ENCODE results near the gene APBA1. TPM values are rescaled to one million over a fixed set of nuclear protein-coding genes. Genes with fewer than 3 reads are reported as not detected.

APBA1 gene
- total RNA-seq, 6 experiments from 2014 or later = 17.6 to 25.6 (median 20.7) TPM

- no peaks in the 10 kb centered on the region for H3K36me3 Mint-ChIP-seq (ENCODE audit: low read depth)
Measured at GRCh38 chr9:69382135-69382534, 290.0 kb downstream of the APBA1 start.

GRCh38 chr9:69380811-69381210, 291.4 kb downstream of the APBA1 start:
- peak; percentile 33 for DNase-seq
- no peaks in the 10 kb centered on the region for H3K9me3 Mint-ChIP-seq
- no peak overlapping the region for H3K27ac Mint-ChIP-seq
- H3K27me3 Mint-ChIP-seq (ENCODE audit: insufficient read depth) = peaks cover 14% of the 10 kb centered on the region
- peaks cover 49% of the 10 kb centered on the region for H3K4me1 Mint-ChIP-seq (ENCODE audit: low read depth)
- TF ChIP-seq CTCF (IDR thresholded peaks at IDR 0.05) = no peak
- H3K36me3 Mint-ChIP-seq (ENCODE audit: low read depth) = no peaks in the 10 kb centered on the region
- no peak overlapping the region for H3K4me3 Mint-ChIP-seq

More at GRCh38 chr9:69382135-69382534, 290.0 kb downstream of the APBA1 start:
- no peak overlapping the region for H3K4me3 Mint-ChIP-seq
- no peaks in the 10 kb centered on the region for H3K9me3 Mint-ChIP-seq
- peaks cover 20% of the 10 kb centered on the region for H3K27me3 Mint-ChIP-seq (ENCODE audit: insufficient read depth)
- no peak overlapping the region for H3K27ac Mint-ChIP-seq
- TF ChIP-seq CTCF (IDR thresholded peaks at IDR 0.05) = no peak
- DNase-seq = no peak
- peaks cover 36% of the 10 kb centered on the region for H3K4me1 Mint-ChIP-seq (ENCODE audit: low read depth)

DNA sequence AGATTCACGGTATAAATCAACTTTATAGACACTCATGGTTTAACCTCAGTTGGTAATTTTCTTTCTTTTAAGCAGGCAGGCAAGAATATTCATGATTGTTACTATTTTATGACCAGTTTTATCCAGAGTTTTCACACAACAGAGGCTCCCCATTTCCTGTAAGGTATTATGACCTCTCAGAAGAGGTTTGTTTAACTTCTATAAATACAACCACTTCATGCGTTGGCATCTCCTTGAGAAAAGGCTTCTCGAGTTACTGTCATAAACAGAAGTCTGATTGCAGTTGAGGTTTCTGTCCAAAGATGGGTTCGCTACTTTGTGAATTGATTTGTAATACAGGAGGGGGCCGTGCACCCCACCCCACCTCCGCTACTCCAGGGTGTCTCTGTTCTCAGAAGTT, 291.9 kb downstream of the APBA1 start:
- H3K27ac Mint-ChIP-seq = no peak overlapping the region
- H3K9me3 Mint-ChIP-seq = no peaks in the 10 kb centered on the region
- no peak for TF ChIP-seq CTCF (IDR thresholded peaks at IDR 0.05)
- H3K4me1 Mint-ChIP-seq (ENCODE audit: low read depth) = peaks cover 49% of the 10 kb centered on the region
- H3K36me3 Mint-ChIP-seq (ENCODE audit: low read depth) = no peaks in the 10 kb centered on the region
- no peak for DNase-seq
- H3K27me3 Mint-ChIP-seq (ENCODE audit: insufficient read depth) = peaks cover 14% of the 10 kb centered on the region
- H3K4me3 Mint-ChIP-seq = no peak overlapping the region

- H3K36me3 Mint-ChIP-seq (ENCODE audit: low read depth) = no peaks in the 10 kb centered on the region
- DNase-seq = peak; percentile 11
- H3K27me3 Mint-ChIP-seq (ENCODE audit: insufficient read depth) = peaks cover 14% of the 10 kb centered on the region
- no peak for TF ChIP-seq CTCF (IDR thresholded peaks at IDR 0.05)
- H3K9me3 Mint-ChIP-seq = no peaks in the 10 kb centered on the region
- peak overlapping the region; percentile 14 for H3K4me3 Mint-ChIP-seq
- H3K4me1 Mint-ChIP-seq (ENCODE audit: low read depth) = peaks cover 49% of the 10 kb centered on the region
- no peak overlapping the region for H3K27ac Mint-ChIP-seq
Measured at GRCh38 chr9:69379270-69379982, 292.7 kb downstream of the APBA1 start.

DNA sequence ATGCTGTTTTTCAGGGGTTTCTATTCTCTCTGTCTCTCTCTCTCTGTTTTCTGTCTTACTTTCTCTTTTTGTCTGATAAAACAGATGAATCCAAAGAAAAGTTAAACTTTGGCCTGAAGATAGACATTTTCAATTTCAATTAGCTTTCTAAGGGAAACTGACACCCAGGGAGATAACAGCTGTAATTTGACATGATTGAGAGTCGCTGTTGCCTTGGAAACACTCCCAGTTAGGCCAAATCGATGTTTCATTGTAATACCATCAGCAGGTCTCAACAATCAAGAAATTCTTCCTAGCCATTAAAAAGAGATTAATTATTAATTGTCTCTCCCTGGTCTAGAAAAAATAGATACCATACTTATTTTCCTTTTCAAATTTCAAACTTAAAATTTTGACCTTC, 294.2 kb downstream of the APBA1 start:
- Mint-ChIP-seq H3K4me1 (ENCODE audit: low read depth) (peaks cover 49% of the 10 kb centered on the region), H3K36me3 (ENCODE audit: low read depth) (no peaks in the 10 kb centered on the region), H3K27ac (no peak overlapping the region), H3K27me3 (ENCODE audit: insufficient read depth) (peaks cover 4% of the 10 kb centered on the region), H3K9me3 (no peaks in the 10 kb centered on the region), H3K4me3 (no peak overlapping the region)
- TF ChIP-seq CTCF (IDR thresholded peaks at IDR 0.05) = no peak
- no peak for DNase-seq

Other genes with a start within 250 kb of the APBA1 start
- 10 to 100 TPM; 49.8 to 61.3 (median 55.3) TPM for gene PTAR1, start 87.6 kb upstream of the APBA1 start, total RNA-seq (2021; fragmentation: NEBNext Ultra II Directional; extraction: Animal tissue kit (Norgen Biotek cat#: 25700))
- under 1 TPM in 1 of 6 experiments, not detected in 5; 0.32 TPM for gene CFAP95, start 148.4 kb upstream of the APBA1 start, total RNA-seq (2021; fragmentation: NEBNext Ultra II Directional; extraction: Animal tissue kit (Norgen Biotek cat#: 25700))

All from HFFc6 (cell line).